ENCODE results near the gene CNTF.

CNTF gene

GRCh38 chr11:58631378-58631777 is 8.9 kb downstream of the CNTF start:
- H3K9me3 ChIP-seq (ENCODE audit: low read depth, low read length): no peaks in the 10 kb centered on the region
- no peaks in the 10 kb centered on the region for H3K36me3 ChIP-seq (ENCODE audit: insufficient read depth, low read length)
- H3K9ac ChIP-seq (ENCODE audit: insufficient read length): no peak overlapping the region
- DNase-seq (ENCODE audit: low read depth, low spot score): no peak
- no peak overlapping the region for H3K27ac ChIP-seq
- H3K4me3 ChIP-seq: no peak overlapping the region
- TF ChIP-seq POLR2AphosphoS5 (IDR thresholded peaks at IDR 0.05; ENCODE audit: borderline replicate concordance, low read depth, low read length) (no peak), EZH2 (IDR thresholded peaks at IDR 0.05) (no peak), FOXP2 (optimal IDR thresholded peaks at IDR 0.05; ENCODE audit: control extremely low read depth, extremely low read length, insufficient read depth) (no peak)

GRCh38 chr11:58632510-58632909 is 10.0 kb downstream of the CNTF start:
- TF ChIP-seq FOXP2 (optimal IDR thresholded peaks at IDR 0.05; ENCODE audit: control extremely low read depth, extremely low read length, insufficient read depth): no peak
- no peak for TF ChIP-seq POLR2AphosphoS5 (IDR thresholded peaks at IDR 0.05; ENCODE audit: borderline replicate concordance, low read depth, low read length)
- no peak for TF ChIP-seq EZH2 (IDR thresholded peaks at IDR 0.05)
- no peaks in the 10 kb centered on the region for H3K36me3 ChIP-seq (ENCODE audit: insufficient read depth, low read length)
- no peak overlapping the region for H3K4me3 ChIP-seq
- H3K9me3 ChIP-seq (ENCODE audit: low read depth, low read length): no peaks in the 10 kb centered on the region
- H3K9ac ChIP-seq (ENCODE audit: insufficient read length): no peak overlapping the region
- DNase-seq (ENCODE audit: low read depth, low spot score): no peak
- H3K27ac ChIP-seq: no peak overlapping the region

- no peak overlapping the region for H3K27ac ChIP-seq
- no peak overlapping the region for H3K4me3 ChIP-seq
- no peak for DNase-seq (ENCODE audit: low read depth, low spot score)
- no peak overlapping the region for H3K9ac ChIP-seq (ENCODE audit: insufficient read length)
- TF ChIP-seq EZH2 (IDR thresholded peaks at IDR 0.05) (no peak), FOXP2 (optimal IDR thresholded peaks at IDR 0.05; ENCODE audit: control extremely low read depth, extremely low read length, insufficient read depth) (no peak), POLR2AphosphoS5 (IDR thresholded peaks at IDR 0.05; ENCODE audit: borderline replicate concordance, low read depth, low read length) (no peak)
- no peaks in the 10 kb centered on the region for H3K36me3 ChIP-seq (ENCODE audit: insufficient read depth, low read length)
- no peaks in the 10 kb centered on the region for H3K9me3 ChIP-seq (ENCODE audit: low read depth, low read length)
These were observed 14.1 kb downstream of the CNTF start for GRCh38 chr11:58636587-58636986.

- Histone ChIP-seq H3K9me3 (ENCODE audit: low read depth, low read length) (no peaks in the 10 kb centered on the region), H3K27ac (no peak overlapping the region), H3K4me3 (no peak overlapping the region), H3K36me3 (ENCODE audit: insufficient read depth, low read length) (no peaks in the 10 kb centered on the region), H3K9ac (ENCODE audit: insufficient read length) (no peak overlapping the region)
- DNase-seq (ENCODE audit: low read depth, low spot score): no peak
- TF ChIP-seq POLR2AphosphoS5 (IDR thresholded peaks at IDR 0.05; ENCODE audit: borderline replicate concordance, low read depth, low read length) (no peak), FOXP2 (optimal IDR thresholded peaks at IDR 0.05; ENCODE audit: control extremely low read depth, extremely low read length, insufficient read depth) (no peak)
These were observed 14.9 kb downstream of the CNTF start for GRCh38 chr11:58637371-58637770.

- DNase-seq (ENCODE audit: low read depth, low spot score): no peak
- TF ChIP-seq FOXP2 (optimal IDR thresholded peaks at IDR 0.05; ENCODE audit: control extremely low read depth, extremely low read length, insufficient read depth) (no peak), POLR2AphosphoS5 (IDR thresholded peaks at IDR 0.05; ENCODE audit: borderline replicate concordance, low read depth, low read length) (no peak), EZH2 (IDR thresholded peaks at IDR 0.05) (no peak)
- H3K27ac ChIP-seq: no peak overlapping the region
- no peaks in the 10 kb centered on the region for H3K36me3 ChIP-seq (ENCODE audit: insufficient read depth, low read length)
- no peaks in the 10 kb centered on the region for H3K9me3 ChIP-seq (ENCODE audit: low read depth, low read length)
- no peak overlapping the region for H3K4me3 ChIP-seq
- no peak overlapping the region for H3K9ac ChIP-seq (ENCODE audit: insufficient read length)
These were observed 16.6 kb downstream of the CNTF start for GRCh38 chr11:58639103-58639502.

- no peak for TF ChIP-seq EZH2 (IDR thresholded peaks at IDR 0.05)
- no peak for TF ChIP-seq FOXP2 (optimal IDR thresholded peaks at IDR 0.05; ENCODE audit: control extremely low read depth, extremely low read length, insufficient read depth)
- TF ChIP-seq POLR2AphosphoS5 (IDR thresholded peaks at IDR 0.05; ENCODE audit: borderline replicate concordance, low read depth, low read length): no peak
- H3K27ac ChIP-seq: no peak overlapping the region
- no peaks in the 10 kb centered on the region for H3K9me3 ChIP-seq (ENCODE audit: low read depth, low read length)
- H3K36me3 ChIP-seq (ENCODE audit: insufficient read depth, low read length): no peaks in the 10 kb centered on the region
- no peak for DNase-seq (ENCODE audit: low read depth, low spot score)
- no peak overlapping the region for H3K4me3 ChIP-seq
- H3K9ac ChIP-seq (ENCODE audit: insufficient read length): no peak overlapping the region
These were observed 17.2 kb downstream of the CNTF start for GRCh38 chr11:58639669-58640068.

GRCh38 chr11:58640386-58641023 is 18.0 kb downstream of the CNTF start:
- Histone ChIP-seq H3K9me3 (ENCODE audit: low read depth, low read length) (no peaks in the 10 kb centered on the region), H3K36me3 (ENCODE audit: insufficient read depth, low read length) (no peaks in the 10 kb centered on the region), H3K4me3 (no peak overlapping the region), H3K9ac (ENCODE audit: insufficient read length) (no peak overlapping the region), H3K27ac (no peak overlapping the region)
- DNase-seq (ENCODE audit: low read depth, low spot score): no peak
- TF ChIP-seq POLR2AphosphoS5 (IDR thresholded peaks at IDR 0.05; ENCODE audit: borderline replicate concordance, low read depth, low read length) (no peak), EZH2 (IDR thresholded peaks at IDR 0.05) (no peak)

GRCh38 chr11:58641341-58641740 is 18.9 kb downstream of the CNTF start:
- no peak overlapping the region for H3K27ac ChIP-seq
- TF ChIP-seq EZH2 (IDR thresholded peaks at IDR 0.05) (no peak), POLR2AphosphoS5 (IDR thresholded peaks at IDR 0.05; ENCODE audit: borderline replicate concordance, low read depth, low read length) (no peak), FOXP2 (optimal IDR thresholded peaks at IDR 0.05; ENCODE audit: control extremely low read depth, extremely low read length, insufficient read depth) (no peak)

More at GRCh38 chr11:58641341-58641740, 18.9 kb downstream of the CNTF start:
- no peaks in the 10 kb centered on the region for H3K36me3 ChIP-seq (ENCODE audit: insufficient read depth, low read length)
- no peak overlapping the region for H3K4me3 ChIP-seq
- no peaks in the 10 kb centered on the region; the same call in 1 of the 2 replicates for H3K9me3 ChIP-seq (ENCODE audit: low read depth, low read length)
- no peak overlapping the region for H3K9ac ChIP-seq (ENCODE audit: insufficient read length)
- no peak for DNase-seq (ENCODE audit: low read depth, low spot score)

All from SK-N-MC (cell line).